ENCODE results near the gene TMPRSS3.

TMPRSS3 gene

GRCh38 chr21:42350927-42351426, 44.9 kb downstream of the TMPRSS3 start, which contains the start of gene TFF2:
Gene TFF2 (minus strand): TSS chr21:42350994. CDS start chr21:42350957, 37 bp downstream.
- no peak for DNase-seq (ENCODE audit: low read depth in 2 of 2)

DNA sequence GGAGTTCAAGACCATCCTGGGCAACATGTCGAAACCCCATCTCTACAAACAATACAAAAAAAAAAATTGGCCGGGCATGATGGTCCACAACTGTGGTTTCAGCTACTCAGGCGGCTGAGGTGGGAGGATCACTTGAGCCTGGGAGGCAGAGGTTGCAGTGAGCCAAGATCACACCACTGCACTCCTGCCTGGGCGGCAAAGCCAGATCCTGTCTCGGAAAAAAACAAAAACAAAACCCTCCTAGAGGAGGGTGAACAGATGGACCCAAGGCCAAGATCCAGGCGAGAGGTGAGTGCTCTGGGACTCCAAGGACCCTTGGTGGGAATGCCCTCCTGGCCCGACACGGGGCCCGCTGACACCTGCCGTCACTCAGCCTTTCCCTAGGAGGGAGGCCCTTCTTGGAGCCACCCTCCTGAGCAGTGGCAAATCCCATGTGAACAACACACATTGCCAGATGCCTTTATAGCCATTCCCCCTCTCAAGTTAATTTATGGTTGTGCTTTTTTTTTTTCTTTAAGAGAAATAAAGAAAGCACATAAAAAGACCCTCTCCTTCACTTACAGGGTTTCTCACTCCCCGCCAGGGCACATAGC, 45.4 kb downstream of the TMPRSS3 start:
- no peak for DNase-seq (ENCODE audit: low read depth in 2 of 2)

GRCh38 chr21:42349420-42350317, 46.2 kb downstream of the TMPRSS3 start:
- DNase-seq (ENCODE audit: low read depth in 2 of 2): no peak

DNA sequence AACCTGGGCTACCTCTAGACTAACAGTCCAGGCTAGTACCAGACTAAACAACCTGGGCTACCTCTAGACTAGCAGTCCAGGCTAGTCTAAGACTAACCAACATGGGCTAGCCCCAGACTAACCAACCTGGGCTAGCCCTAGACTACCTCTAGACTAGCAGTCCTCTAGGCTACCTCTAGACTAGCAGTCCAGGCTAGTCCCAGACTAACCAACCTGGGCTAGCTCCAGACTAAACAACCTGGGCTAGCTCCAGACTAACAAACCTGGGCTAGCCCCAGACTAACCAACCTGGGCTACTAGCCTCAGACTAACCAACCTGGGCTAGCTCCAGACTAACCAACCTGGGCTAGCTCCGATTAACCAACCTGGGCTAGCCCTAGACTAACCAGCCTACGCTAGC, 47.1 kb downstream of the TMPRSS3 start:
- no peak for DNase-seq (ENCODE audit: low read depth in 2 of 2)

- DNase-seq (ENCODE audit: low read depth in 2 of 2): no peak
Measured at GRCh38 chr21:42347601-42348327, 48.1 kb downstream of the TMPRSS3 start.

DNA sequence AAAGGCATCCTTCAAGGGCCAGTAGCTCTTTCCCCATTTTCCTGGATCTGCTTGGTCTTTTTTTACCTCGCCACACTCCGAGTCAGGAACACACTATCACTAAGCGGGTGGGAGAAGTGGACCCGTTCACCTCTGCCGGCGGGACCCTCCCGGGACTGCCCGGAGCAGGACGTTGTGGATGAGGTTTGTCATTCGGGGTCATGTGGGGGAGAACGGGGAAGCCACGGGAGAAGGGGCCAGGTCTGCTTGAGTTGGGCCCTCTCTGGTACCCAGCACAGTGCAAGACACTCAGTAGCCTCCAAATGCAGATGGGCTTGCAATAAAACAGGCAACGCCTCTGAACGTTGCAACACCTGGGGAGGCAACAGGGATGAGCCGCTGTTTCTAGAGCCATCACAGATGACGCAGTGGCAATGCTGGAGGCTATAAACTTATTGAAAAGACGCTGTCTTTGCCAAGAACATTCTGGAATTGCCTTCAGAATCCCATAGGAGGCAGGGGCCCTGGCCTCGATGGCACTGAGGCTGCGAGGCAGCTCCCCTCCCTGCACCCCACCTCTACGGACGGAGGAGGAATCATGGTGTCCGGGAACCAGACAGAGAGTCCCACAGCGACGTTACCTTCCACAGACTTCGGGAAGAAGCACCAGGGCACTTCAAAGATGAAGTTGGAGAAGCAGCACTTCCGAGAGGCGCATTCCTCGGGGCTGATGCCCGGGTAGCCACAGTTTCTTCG, 48.8 kb downstream of the TMPRSS3 start:
- DNase-seq (ENCODE audit: low read depth in 2 of 2): no peak

GRCh38 chr21:42346441-42346840, 49.4 kb downstream of the TMPRSS3 start:
- DNase-seq (ENCODE audit: low read depth in 2 of 2): no peak

DNA sequence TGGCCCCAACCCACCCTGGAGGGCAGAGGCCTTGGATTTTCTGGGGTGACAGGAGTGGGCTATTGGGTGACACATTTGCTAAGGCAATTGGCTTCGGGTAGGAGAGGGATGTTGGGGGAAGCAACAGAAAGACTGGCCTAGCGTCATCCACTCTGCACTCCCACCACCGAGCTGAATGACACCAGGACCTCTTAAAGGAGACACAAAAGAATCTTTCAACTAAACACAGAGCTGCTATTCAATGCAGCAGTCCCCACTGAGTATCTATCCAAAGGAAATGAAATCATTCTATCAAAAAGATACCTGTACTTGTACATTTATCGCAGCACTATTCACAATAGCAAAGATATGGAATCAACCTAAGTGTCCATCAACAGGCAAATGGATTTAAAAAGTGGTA, 51.2 kb downstream of the TMPRSS3 start:
- DNase-seq (ENCODE audit: low read depth in 2 of 2): no peak

DNA sequence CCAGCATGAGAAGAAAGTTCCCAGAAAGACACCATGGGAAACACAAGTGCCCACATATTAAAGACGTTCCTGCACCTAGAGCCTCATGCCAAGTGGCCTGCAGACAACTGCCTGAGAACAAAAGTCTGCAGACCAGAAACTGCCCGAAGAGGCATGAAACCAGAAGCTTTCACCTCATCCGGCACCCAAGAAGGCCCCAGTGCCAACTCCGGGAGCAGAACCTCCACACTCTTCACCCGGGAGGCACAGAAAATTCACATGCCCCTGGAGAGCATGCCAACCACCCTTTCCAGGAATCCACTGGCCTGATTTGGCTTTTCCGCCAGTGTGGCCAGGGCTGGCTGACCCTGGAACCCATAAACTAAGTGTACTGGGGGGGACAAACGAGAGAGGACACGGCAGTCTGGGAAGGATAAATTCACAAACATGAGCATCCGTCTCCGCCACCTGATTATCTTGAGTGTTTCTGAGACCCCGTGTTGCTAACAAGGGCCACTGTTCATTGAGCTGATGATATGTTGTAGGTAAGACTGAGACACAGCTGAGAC, 51.8 kb downstream of the TMPRSS3 start:
- DNase-seq (ENCODE audit: low read depth in 2 of 2): no peak

DNA sequence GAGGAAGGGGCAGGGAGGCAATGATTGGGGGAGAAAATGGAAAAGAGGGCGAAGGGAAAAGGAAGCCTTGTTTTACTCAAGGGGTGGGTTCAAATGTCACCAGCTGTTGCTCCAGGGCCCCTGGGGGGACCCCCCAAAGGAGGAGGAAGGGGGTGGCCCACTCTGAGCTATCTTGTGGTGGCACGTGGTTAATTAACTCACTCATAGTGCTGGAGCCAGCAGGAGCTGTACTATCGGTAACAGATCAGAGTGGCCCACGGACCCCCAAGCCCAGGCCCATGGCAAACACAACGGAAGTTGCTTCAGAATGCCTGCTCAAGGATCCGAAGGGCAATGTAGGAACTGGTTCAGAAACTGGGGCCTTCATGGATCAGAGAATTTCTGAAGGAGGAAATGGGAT, 52.3 kb downstream of the TMPRSS3 start:
- DNase-seq (ENCODE audit: low read depth in 2 of 2): no peak

DNA sequence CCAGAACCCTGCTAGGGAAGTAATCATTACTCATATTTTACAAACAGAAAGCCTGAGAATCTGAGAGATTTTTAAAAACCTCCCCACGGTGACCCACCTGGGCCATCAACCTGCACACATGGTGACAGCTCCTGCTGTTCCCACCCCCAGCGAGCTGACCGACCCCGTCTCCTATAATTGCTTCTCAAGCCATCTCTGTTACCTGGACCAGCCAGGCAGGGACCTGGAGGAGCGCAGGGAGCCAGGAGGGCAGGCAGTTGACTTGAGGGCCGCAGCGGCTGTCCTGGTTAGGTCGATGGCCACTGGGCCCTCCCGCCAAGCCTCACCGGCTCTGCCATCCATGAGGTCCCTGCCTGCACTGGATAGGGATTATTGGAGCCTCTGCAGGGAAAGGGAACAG, 52.8 kb downstream of the TMPRSS3 start:
- DNase-seq (ENCODE audit: low read depth in 2 of 2): no peak

GRCh38 chr21:42341776-42342542, 53.9 kb downstream of the TMPRSS3 start:
- no peak for DNase-seq (ENCODE audit: low read depth in 2 of 2)

GRCh38 chr21:42340187-42341050, 55.4 kb downstream of the TMPRSS3 start:
- DNase-seq (ENCODE audit: low read depth in 2 of 2): no peak

DNA sequence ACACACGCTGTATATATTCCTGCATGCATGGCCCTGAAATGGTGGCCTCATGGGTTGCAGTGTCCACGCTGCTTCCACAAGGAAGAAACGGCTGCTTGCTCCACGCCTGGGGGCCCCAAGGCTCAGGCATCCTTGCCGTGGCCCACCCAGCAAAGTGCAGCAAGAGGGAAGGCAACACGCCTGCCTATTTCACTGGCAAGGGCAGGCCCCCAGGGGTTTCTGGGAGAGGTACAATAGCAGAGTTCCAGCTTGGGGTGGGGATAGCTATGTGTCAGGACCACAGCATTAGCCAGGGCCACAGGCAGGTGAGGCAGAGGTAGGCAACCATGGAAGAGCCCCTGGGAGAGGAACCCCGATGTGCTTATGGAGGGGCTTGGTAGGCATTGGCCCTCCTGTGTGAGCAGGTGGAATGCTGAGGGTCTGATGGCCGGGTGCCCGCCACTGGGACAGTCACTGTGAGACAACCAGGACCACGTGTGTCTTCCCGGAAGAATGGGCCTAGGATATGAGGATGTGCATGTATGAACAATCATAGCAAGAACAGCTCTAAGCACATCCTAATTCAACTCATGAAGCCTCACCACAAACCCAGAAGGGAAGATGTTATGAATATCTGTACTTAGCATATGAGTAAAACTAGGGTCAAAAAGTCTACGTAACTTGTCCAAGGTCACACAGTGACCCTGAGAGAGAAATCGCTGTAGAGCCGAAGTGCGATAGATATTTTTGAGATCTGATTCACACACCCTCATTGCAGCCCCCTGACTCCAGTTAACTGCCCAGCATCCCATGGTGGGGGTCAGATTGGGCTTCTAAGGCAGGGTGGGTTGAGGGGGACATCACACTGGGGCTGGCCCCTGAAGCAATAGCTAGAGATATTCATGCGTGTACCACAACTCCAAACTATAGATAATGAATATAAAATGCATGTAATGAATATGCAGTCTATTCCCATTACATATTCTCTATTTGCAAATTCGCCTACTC, 56.8 kb downstream of the TMPRSS3 start:
- no peak for DNase-seq (ENCODE audit: low read depth in 2 of 2)

- DNase-seq (ENCODE audit: low read depth in 2 of 2): peak; percentile 69 to 83
Measured at GRCh38 chr21:42337830-42338728, 57.8 kb downstream of the TMPRSS3 start.

DNA sequence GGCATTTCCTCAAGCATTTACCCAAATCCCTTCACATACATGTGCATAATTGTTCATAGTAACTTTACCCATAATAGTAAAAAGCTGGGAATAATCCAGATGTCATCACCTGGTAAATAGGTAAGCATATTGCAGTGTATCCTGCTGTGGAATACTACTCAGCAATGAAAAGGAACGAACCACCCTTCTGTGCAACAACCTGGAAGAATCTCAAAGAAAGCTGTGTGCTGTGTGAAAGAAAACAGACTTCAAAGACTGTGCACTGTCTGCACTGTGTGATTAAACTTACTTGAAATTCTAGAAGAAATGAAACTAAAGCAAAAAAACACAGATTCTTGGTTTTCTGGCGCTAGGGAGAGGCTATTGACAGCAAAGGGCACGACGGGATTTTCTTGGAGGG, 58.6 kb downstream of the TMPRSS3 start:
- DNase-seq (ENCODE audit: low read depth in 2 of 2): no peak

DNA sequence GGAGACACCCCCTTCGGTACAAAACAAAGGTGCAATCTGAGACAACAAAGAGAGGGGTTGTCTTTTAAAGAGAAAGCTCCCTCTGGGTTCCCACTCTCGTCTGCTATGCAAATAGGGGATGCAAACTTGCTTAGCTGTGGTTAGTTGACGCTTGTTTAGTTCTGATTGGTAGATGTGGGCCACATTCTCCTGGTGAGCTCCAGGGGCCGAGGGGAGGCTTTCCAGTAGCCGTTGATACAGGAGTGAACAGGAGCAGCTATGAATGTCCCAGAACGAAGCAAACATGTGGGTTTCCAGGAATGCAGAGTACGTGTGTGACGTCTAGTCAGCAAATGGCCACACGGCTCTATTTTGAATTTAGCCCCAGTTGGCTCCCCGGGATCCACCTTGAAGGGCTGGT, 59.8 kb downstream of the TMPRSS3 start:
- DNase-seq (ENCODE audit: low read depth in 2 of 2): no peak
